ENCODE measurements around the gene ZNF764.

- TF ChIP-seq CTCF (conservative IDR thresholded peaks at IDR 0.05; ENCODE audit: low read length): no peak
- TF ChIP-seq EZH2phosphoT487 (IDR thresholded peaks at IDR 0.05; ENCODE audit: borderline replicate concordance): no peak
These were observed 34.7 kb upstream of the ZNF764 start for GRCh38 chr16:30592871-30593270.
